ENCODE data around the gene WIPF1.
A peak's percentile ranks its signal among the peaks of the same experiment; 100 is the strongest.

Gene WIPF1
- 427 to 689 (median 559) reads per million in 4 experiments for total RNA-seq

- DNase-seq: peak; percentile 11
These were observed at the start of gene WIPF1 for GRCh38 chr2:174597345-174598047. WIPF1 (minus strand) TSS chr2:174597804; CDS start chr2:174585573, 12,231 bp downstream.

- DNase-seq: no peak
These were observed 47.7 kb upstream of the WIPF1 start for GRCh38 chr2:174645296-174645695.

- no peak for DNase-seq
These were observed 46.8 kb upstream of the WIPF1 start for GRCh38 chr2:174644406-174644805.

- DNase-seq: no peak
These were observed 45.8 kb upstream of the WIPF1 start for GRCh38 chr2:174643356-174643755.

- no peak for DNase-seq
These were observed 43.6 kb upstream of the WIPF1 start for GRCh38 chr2:174641168-174641567.

GRCh38 chr2:174636987-174637386, 39.4 kb upstream of the WIPF1 start:
- DNase-seq: no peak

GRCh38 chr2:174635776-174636404, 38.3 kb upstream of the WIPF1 start:
- no peak for DNase-seq

- DNase-seq: no peak
These were observed 37.5 kb upstream of the WIPF1 start for GRCh38 chr2:174635015-174635593.

- peak; percentile 7 for DNase-seq
These were observed 36.8 kb upstream of the WIPF1 start for GRCh38 chr2:174634130-174635014.

GRCh38 chr2:174633623-174633930, 36.0 kb upstream of the WIPF1 start:
- no peak for DNase-seq

- no peak for DNase-seq
These were observed 35.4 kb upstream of the WIPF1 start for GRCh38 chr2:174632841-174633622.

- DNase-seq: no peak
These were observed 33.7 kb upstream of the WIPF1 start for GRCh38 chr2:174631009-174631981.

- DNase-seq: no peak
These were observed 32.5 kb upstream of the WIPF1 start for GRCh38 chr2:174630107-174630506.

GRCh38 chr2:174629506-174629905, 31.9 kb upstream of the WIPF1 start:
- no peak for DNase-seq

GRCh38 chr2:174628528-174629169, 31.0 kb upstream of the WIPF1 start:
- no peak for DNase-seq

- DNase-seq: no peak
These were observed 29.6 kb upstream of the WIPF1 start for GRCh38 chr2:174627216-174627615.

GRCh38 chr2:174624895-174625430, 27.4 kb upstream of the WIPF1 start:
- DNase-seq: no peak

GRCh38 chr2:174623690-174624089, 26.1 kb upstream of the WIPF1 start:
- DNase-seq: no peak

- DNase-seq: no peak
These were observed 25.6 kb upstream of the WIPF1 start for GRCh38 chr2:174623106-174623637.

GRCh38 chr2:174621323-174621722, 23.7 kb upstream of the WIPF1 start:
- no peak for DNase-seq

Measured in effector CD8-positive, alpha-beta T cell (primary cell).